Stimulated activated CD4-positive, alpha-beta T cell treated with anti-CD3 and anti-CD28 coated beads, Interleukin-2, amount 100 ng/mL, for 48 hours (primary cell): ENCODE results near the gene PAFAH1B2.

Experiments used
- DNase-seq, 2 donors: peaks; one replicate each; pipeline ENCODE4 v3.0.0-alpha.2; 2020

The PAFAH1B2 gene

DNA sequence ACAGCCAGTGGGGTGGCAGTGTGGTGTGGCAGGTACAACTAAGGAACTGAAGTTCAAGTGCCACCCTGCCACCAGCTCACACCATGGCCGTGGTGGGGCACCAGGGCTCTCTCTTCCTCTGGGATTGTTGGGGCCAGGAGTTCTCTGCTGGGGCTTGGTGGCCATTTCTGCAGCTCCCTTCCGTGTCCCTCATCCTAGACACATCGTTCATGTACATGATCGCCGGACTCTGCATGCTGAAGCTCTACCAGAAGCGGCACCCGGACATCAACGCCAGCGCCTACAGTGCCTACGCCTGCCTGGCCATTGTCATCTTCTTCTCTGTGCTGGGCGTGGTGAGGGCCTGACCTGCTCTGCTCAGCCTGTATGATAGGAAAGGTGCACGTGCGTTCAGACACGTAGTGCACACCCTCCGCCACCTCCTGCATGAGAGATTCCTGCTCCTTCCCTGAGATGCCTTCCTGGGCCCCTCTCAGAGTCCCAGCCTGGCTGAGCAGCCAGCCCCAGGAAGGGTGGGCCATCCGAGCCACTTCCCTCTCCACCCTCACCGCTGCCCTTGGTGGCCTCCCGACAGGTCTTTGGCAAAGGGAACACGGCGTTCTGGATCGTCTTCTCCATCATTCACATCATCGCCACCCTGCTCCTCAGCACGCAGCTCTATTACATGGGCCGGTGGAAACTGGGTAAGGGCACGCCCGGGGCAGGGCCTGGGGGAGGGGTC is 47.8 kb downstream of the PAFAH1B2 start:
- no peak for DNase-seq

GRCh38 chr11:117192401-117192875 is 48.4 kb downstream of the PAFAH1B2 start:
- no peak for DNase-seq

- no peak for DNase-seq
Measured at GRCh38 chr11:117193130-117194020, 49.3 kb downstream of the PAFAH1B2 start.

GRCh38 chr11:117194267-117194666 is 50.2 kb downstream of the PAFAH1B2 start:
- no peak for DNase-seq

DNA sequence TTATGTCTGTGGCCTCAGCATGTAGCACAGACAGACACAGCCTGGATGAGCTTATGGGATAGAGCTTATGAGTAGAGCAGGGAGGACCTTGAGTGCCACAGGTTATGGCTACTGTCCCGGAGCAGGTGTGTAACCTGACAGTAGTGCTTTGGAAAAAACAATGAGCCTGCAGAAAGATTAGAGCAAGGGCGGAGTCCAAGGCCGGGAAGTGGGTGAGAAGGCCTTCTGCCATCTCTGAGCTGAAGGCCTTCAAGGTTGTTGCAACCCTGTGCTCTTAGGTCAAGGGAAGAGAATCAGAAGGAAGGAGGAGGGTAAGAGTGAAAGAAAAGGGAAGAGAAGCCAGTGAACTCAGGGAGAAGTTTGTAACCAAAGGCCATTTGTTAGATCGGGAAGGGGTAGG is 51.2 kb downstream of the PAFAH1B2 start:
- DNase-seq, result no peak

GRCh38 chr11:117195761-117196160 is 51.7 kb downstream of the PAFAH1B2 start:
- no peak for DNase-seq

GRCh38 chr11:117197006-117197405 is 52.9 kb downstream of the PAFAH1B2 start:
- no peak for DNase-seq

- no peak for DNase-seq
Measured at GRCh38 chr11:117197516-117198456, 53.7 kb downstream of the PAFAH1B2 start.

- DNase-seq, result no peak
Measured at GRCh38 chr11:117198613-117199012, 54.5 kb downstream of the PAFAH1B2 start.

- no peak for DNase-seq
Measured at GRCh38 chr11:117199053-117199915, 55.2 kb downstream of the PAFAH1B2 start, which contains the start of gene TAGLN. TAGLN (plus strand) TSS chr11:117199370; CDS start chr11:117203014, 3,644 bp downstream.

GRCh38 chr11:117199916-117200812 is 56.1 kb downstream of the PAFAH1B2 start:
- DNase-seq, result no peak

DNA sequence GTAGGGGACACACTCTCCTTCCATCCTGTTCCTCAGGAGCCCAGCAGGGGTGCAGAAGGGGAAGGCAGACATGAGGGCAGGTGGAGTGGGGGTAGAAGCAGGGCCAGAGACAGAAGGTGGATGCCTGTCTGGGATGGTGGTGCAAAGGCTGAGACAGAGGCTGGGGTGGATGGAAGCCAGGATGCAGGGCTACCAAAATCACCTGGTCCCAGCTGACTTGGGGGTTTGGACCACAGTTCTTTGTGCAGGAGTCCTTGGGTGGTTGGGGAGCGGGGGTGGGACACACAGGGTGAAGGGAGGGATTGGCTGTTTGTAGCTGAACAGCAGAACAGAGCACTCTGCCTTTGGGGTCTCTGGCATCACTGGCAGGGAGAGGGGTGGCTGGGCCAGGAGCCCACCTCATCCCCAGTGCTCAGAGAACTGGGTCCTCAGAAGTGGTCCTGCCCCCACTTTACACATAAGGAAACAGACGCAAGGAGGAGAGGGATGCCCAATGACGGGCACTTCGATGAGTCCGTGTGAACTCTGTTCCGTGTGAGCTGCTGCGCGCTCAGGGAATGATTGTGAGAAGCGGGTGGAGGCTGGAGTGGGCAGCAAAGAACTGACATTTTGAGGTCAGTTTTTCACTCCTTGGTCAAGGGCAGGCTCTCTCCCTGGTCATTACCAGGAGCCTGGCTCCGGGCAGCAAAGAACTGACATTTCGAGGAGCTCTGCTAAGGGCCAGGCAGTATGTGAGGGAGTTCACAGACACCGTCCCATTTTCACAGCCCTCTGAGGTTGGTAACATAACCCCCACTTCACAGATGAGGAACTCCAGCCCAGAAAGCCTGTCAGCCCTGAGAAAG is 56.9 kb downstream of the PAFAH1B2 start:
- DNase-seq, result no peak

GRCh38 chr11:117201658-117202305 is 57.7 kb downstream of the PAFAH1B2 start:
- DNase-seq, result no peak

DNA sequence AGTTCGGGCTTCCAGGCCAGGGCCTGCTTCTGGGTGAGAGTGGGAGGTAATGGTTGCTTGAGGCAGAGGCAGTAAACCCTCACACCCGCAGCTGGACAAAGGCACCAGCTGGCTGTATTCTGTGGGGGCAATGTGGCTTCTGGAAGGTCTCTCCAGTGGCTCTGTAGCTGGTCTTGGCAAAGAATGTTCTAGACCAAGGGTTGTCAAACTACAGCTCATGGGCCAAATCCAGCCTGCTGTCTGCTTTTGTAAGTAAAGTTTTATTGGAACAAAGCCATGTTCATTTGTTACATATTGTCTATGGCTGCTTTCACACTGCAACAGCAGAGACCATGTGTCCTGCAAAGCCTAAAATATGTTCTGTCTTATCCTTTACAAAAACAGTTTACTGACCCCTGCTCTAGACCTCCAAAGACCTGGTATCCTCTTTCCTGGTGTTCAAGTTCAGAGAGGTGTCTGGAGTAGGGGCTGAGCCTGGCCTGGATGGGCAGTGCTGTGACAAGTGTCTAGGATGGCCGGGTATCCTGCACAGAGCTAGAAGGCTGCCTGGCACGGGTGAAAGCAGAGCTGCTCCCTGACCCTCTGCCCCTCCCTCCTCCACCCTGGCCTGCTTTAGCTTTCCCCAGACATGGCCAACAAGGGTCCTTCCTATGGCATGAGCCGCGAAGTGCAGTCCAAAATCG is 58.4 kb downstream of the PAFAH1B2 start:
- DNase-seq, result no peak

DNA sequence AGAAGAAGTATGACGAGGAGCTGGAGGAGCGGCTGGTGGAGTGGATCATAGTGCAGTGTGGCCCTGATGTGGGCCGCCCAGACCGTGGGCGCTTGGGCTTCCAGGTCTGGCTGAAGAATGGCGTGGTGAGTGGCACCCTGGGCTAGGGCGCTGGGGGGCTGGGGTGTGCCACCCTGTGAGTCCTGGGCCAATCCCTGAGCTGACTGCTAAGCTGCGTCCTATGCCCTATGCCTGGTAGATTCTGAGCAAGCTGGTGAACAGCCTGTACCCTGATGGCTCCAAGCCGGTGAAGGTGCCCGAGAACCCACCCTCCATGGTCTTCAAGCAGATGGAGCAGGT is 59.0 kb downstream of the PAFAH1B2 start:
- DNase-seq, result no peak

DNA sequence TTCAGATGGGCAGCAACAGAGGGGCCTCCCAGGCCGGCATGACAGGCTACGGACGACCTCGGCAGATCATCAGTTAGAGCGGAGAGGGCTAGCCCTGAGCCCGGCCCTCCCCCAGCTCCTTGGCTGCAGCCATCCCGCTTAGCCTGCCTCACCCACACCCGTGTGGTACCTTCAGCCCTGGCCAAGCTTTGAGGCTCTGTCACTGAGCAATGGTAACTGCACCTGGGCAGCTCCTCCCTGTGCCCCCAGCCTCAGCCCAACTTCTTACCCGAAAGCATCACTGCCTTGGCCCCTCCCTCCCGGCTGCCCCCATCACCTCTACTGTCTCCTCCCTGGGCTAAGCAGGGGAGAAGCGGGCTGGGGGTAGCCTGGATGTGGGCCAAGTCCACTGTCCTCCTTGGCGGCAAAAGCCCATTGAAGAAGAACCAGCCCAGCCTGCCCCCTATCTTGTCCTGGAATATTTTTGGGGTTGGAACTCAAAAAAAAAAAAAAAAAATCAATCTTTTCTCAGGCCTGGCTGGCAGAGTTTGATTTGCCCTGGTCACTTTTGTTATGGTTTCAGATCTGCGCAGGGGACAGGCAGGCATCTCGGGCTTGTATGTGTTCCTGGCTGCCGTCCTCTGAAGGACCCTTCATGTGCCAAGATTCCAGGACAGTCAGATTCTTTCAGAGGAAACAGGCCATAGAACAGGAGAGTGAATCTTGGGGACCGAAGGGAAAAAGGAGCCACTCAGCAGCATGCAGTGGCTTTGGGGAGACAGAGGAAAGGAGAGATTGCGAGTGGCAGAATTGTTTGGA is 60.4 kb downstream of the PAFAH1B2 start:
- DNase-seq, result no peak

GRCh38 chr11:117205211-117205818 is 61.2 kb downstream of the PAFAH1B2 start:
- no peak for DNase-seq
